ENCODE results near the gene PHRF1. TPM values are rescaled to one million over a fixed set of nuclear protein-coding genes. Genes with fewer than 3 reads are reported as not detected.

Gene PHRF1
- total RNA-seq, 2 experiments from 2014 or later, result 60.2 to 62.0 TPM

- CTCF ChIA-PET, result interaction anchor here (1.2 to 4.4 kb wide), 4 partner anchors 13 to 193 kb away, joined by 5 to 26 read pairs (median 11); no protein-coding TSS in a partner anchor
- Mint-ChIP-seq H3K27ac (peak overlapping the region; percentile 68), H3K27me3 (no peaks in the 10 kb centered on the region), H3K9me3 (ENCODE audit: low read depth) (no peaks in the 10 kb centered on the region), H3K4me1 (peaks cover 22% of the 10 kb centered on the region), H3K4me3 (peak overlapping the region; percentile 67), H3K36me3 (peaks cover 4% of the 10 kb centered on the region)
- peak; percentile 3 for ATAC-seq
- no peak for DNase-seq
Observed at GRCh38 chr11:534396-535209, 41.7 kb upstream of the PHRF1 start.

GRCh38 chr11:535210-535518 lies 41.1 kb upstream of the PHRF1 start:
- Mint-ChIP-seq H3K4me3 (no peak overlapping the region), H3K4me1 (peaks cover 22% of the 10 kb centered on the region), H3K36me3 (peaks cover 4% of the 10 kb centered on the region), H3K27ac (no peak overlapping the region), H3K9me3 (ENCODE audit: low read depth) (no peaks in the 10 kb centered on the region), H3K27me3 (no peaks in the 10 kb centered on the region)
- ATAC-seq, result no peak
- DNase-seq, result no peak
- CTCF ChIA-PET, result interaction anchor here (0.8 to 2.3 kb wide), 8 partner anchors 16 to 242 kb away, joined by 3 to 27 read pairs (median 4); no protein-coding TSS in a partner anchor

- Mint-ChIP-seq H3K27ac (peak within 1 kb of the TSS; percentile 85), H3K4me1 (peaks cover 22% of the 10 kb centered on the region), H3K4me3 (peak within 1 kb of the TSS; percentile 81), H3K36me3 (peaks cover 4% of the 10 kb centered on the region), H3K9me3 (ENCODE audit: low read depth) (no peaks in the 10 kb centered on the region), H3K27me3 (no peaks in the 10 kb centered on the region)
- ATAC-seq (peak; percentile 88), DNase-seq (peak; percentile 96)
- CTCF ChIA-PET, result interaction anchor here (0.6 to 2.3 kb wide), 19 partner anchors 12 to 275 kb away, joined by 3 to 27 read pairs (median 4); partner anchors contain the start of genes RNH1 and SIGIRR
Observed at GRCh38 chr11:535519-536454, 40.5 kb upstream of the PHRF1 start, which contains the start of gene HRAS. Gene HRAS, minus strand, starts transcription at chr11:535576.

- CTCF ChIA-PET, result interaction anchor here (1.3 to 2.1 kb wide), 7 partner anchors 11 to 89 kb away, joined by 3 to 27 read pairs (median 6); partner anchors contain the start of gene RNH1
- Mint-ChIP-seq H3K27me3 (no peaks in the 10 kb centered on the region), H3K4me1 (peaks cover 22% of the 10 kb centered on the region), H3K9me3 (ENCODE audit: low read depth) (no peaks in the 10 kb centered on the region), H3K4me3 (peak within 1 kb of the TSS; percentile 81), H3K36me3 (peaks cover 2% of the 10 kb centered on the region), H3K27ac (peak within 1 kb of the TSS; percentile 85)
- ATAC-seq, result peak; percentile 40
- peak; percentile 92 for DNase-seq
Observed at GRCh38 chr11:536841-537621, 39.2 kb upstream of the PHRF1 start, which contains the start of gene LRRC56. Gene LRRC56, plus strand, starts transcription at chr11:537527. Its CDS starts 3,158 bp downstream, at chr11:540685.

- CTCF ChIA-PET, result interaction anchor here (1.1 to 1.3 kb wide), 3 partner anchors 15 to 40 kb away, joined by 3 to 5 read pairs (median 3); no protein-coding TSS in a partner anchor
- Mint-ChIP-seq H3K27ac (peak overlapping the region; percentile 19), H3K4me3 (peak overlapping the region; percentile 81), H3K9me3 (ENCODE audit: low read depth) (no peaks in the 10 kb centered on the region), H3K4me1 (peaks cover 22% of the 10 kb centered on the region), H3K27me3 (no peaks in the 10 kb centered on the region), H3K36me3 (peaks cover 2% of the 10 kb centered on the region)
- ATAC-seq, result no peak
- DNase-seq, result peak; percentile 40
Observed at GRCh38 chr11:537622-538430, 38.4 kb upstream of the PHRF1 start.

GRCh38 chr11:538431-539051 lies 37.7 kb upstream of the PHRF1 start:
- Mint-ChIP-seq H3K4me3 (no peak overlapping the region), H3K27me3 (no peaks in the 10 kb centered on the region), H3K9me3 (ENCODE audit: low read depth) (no peaks in the 10 kb centered on the region), H3K4me1 (peaks cover 22% of the 10 kb centered on the region), H3K27ac (no peak overlapping the region), H3K36me3 (no peaks in the 10 kb centered on the region)
- DNase-seq (peak; percentile 40), ATAC-seq (no peak)
- CTCF ChIA-PET, result interaction anchor here (0.7 to 1.3 kb wide), 4 partner anchors 15 to 296 kb away, joined by 3 to 5 read pairs (median 3); no protein-coding TSS in a partner anchor

- no peak overlapping the region for H3K4me3 Mint-ChIP-seq
- no peak for ATAC-seq
- no peaks in the 10 kb centered on the region for H3K27me3 Mint-ChIP-seq
- no peaks in the 10 kb centered on the region for H3K36me3 Mint-ChIP-seq
- peaks cover 19% of the 10 kb centered on the region for H3K4me1 Mint-ChIP-seq
- DNase-seq, result peak; percentile 40
- CTCF ChIA-PET, result interaction anchor here (1.1 kb wide), 2 partner anchors 15 to 237 kb away, joined by 3 to 4 read pairs; partner anchors contain the start of gene GATD1
- no peak overlapping the region for H3K27ac Mint-ChIP-seq
- no peaks in the 10 kb centered on the region for H3K9me3 Mint-ChIP-seq (ENCODE audit: low read depth)
Observed at GRCh38 chr11:539971-540481, 36.2 kb upstream of the PHRF1 start.

- Mint-ChIP-seq H3K4me1 (peaks cover 19% of the 10 kb centered on the region), H3K27me3 (no peaks in the 10 kb centered on the region), H3K9me3 (ENCODE audit: low read depth) (no peaks in the 10 kb centered on the region), H3K27ac (no peak overlapping the region), H3K36me3 (no peaks in the 10 kb centered on the region), H3K4me3 (no peak overlapping the region)
- ATAC-seq, result no peak
- CTCF ChIA-PET, result interaction anchor here (1.1 kb wide), 1 partner anchor 236 kb away, joined by 3 read pairs; the partner anchor contains the start of gene GATD1
- peak; percentile 41 for DNase-seq
Observed at GRCh38 chr11:540583-541432, 35.5 kb upstream of the PHRF1 start.

- ATAC-seq (no peak), DNase-seq (no peak)
- Mint-ChIP-seq H3K9me3 (ENCODE audit: low read depth) (no peaks in the 10 kb centered on the region), H3K27me3 (no peaks in the 10 kb centered on the region), H3K4me3 (no peak overlapping the region), H3K36me3 (no peaks in the 10 kb centered on the region), H3K27ac (no peak overlapping the region), H3K4me1 (peaks cover 16% of the 10 kb centered on the region)
- CTCF ChIA-PET, result no interaction called here
Observed at GRCh38 chr11:541433-541885, 34.8 kb upstream of the PHRF1 start.

- H3K9me3 Mint-ChIP-seq (ENCODE audit: low read depth), result no peaks in the 10 kb centered on the region
Observed at GRCh38 chr11:544817-545166, 31.5 kb upstream of the PHRF1 start.

More at GRCh38 chr11:544817-545166, 31.5 kb upstream of the PHRF1 start:
- ATAC-seq (no peak), DNase-seq (no peak)
- H3K4me1 Mint-ChIP-seq, result no peaks in the 10 kb centered on the region
- CTCF ChIA-PET, result interaction anchor here (0.7 kb wide), 1 partner anchor 64 kb away, joined by 3 read pairs; no protein-coding TSS in a partner anchor
- no peak overlapping the region for H3K4me3 Mint-ChIP-seq
- no peaks in the 10 kb centered on the region for H3K27me3 Mint-ChIP-seq
- no peak overlapping the region for H3K27ac Mint-ChIP-seq
- no peaks in the 10 kb centered on the region for H3K36me3 Mint-ChIP-seq

Data from activated CD8-positive, alpha-beta memory T cell treated with anti-CD3 and anti-CD28 coated beads, Interleukin-2, amount 10 ng/mL, durations not matched to agents 7 days and 5 days (primary cell).